IPS-NIHi11 (cell line): ENCODE measurements around the gene PRPF8.
"Not testable (repeated sequence)": the region's sequence is repeated elsewhere in the genome, so short reads cannot be mapped to it uniquely, and the experiment has no call there.

Experiments
- DNase-seq: peaks from one replicate; pipeline ENCODE4 v3.0.0; 2012; ENCODE audit warnings: mixed read lengths, low spot score

Gene PRPF8

GRCh38 chr17:1684378-1685189 lies at the start of gene PRPF8:
PRPF8 (minus strand) TSS chr17:1684867; CDS start chr17:1684571, 296 bp downstream.
- peak; percentile 99 for DNase-seq

DNA sequence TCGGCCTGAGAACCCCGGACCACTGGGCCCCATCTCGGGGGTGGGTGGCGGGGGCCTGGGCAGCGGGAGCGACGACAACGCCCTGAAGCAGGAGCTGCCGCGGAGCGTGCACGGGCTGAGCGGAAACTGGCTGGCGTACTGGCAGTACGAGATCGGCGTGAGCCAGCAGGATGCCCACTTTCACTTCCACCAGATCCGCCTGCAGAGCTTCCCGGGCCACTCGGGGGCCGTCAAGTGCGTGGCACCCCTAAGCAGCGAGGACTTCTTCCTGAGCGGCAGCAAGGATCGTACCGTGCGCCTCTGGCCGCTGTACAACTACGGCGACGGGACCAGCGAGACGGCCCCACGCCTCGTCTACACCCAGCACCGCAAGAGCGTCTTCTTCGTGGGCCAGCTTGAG lies 49.1 kb upstream of the PRPF8 start:
- peak; percentile 10 for DNase-seq

GRCh38 chr17:1732833-1733321 lies 48.2 kb upstream of the PRPF8 start:
- no peak for DNase-seq

DNA sequence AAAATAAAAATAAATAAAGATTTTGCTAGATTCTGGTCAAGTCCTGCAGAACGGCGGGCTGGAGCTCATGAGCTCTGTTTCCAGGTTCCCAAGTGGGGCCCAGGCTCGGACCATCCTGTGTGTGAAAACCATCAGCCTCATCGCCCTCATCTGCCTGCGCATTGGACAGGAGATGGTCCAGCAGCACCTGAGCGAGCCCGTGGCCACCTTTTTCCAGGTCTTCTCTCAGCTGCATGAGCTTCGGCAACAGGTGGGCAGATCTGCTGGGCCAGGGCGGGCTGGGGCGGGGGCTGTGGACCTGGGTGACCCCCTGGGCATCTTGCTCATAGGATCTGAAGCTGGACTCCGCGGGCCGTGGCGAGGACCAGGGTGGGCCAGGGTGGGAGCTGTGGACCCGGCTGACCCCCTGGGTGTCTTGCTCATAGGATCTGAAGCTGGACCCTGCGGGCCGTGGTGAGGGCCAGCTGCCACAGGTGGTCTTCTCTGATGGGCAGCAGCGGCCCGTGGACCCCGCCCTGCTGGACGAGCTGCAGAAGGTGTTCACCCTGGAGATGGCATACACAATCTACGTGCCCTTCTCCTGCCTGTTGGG lies 47.7 kb upstream of the PRPF8 start:
- DNase-seq, result peak; percentile 10

DNA sequence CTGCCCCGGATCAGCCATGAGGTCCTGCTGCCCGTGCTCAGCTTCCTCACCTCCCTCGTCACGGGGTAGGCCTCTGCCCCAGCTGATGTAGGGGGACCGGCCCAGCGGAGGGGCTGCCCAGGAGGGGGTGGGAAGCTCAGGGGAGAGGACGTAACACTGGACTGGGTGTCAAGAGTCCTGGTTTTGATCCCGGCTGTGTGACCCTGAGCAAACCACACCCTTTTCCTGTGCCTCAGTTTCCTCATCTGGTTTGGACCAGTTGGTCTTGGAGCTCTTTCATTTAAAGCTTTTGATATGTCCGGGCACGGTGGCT lies 46.5 kb upstream of the PRPF8 start:
- no peak for DNase-seq

GRCh38 chr17:1730326-1731193 lies 45.9 kb upstream of the PRPF8 start:
- DNase-seq, result peak; percentile 14

DNA sequence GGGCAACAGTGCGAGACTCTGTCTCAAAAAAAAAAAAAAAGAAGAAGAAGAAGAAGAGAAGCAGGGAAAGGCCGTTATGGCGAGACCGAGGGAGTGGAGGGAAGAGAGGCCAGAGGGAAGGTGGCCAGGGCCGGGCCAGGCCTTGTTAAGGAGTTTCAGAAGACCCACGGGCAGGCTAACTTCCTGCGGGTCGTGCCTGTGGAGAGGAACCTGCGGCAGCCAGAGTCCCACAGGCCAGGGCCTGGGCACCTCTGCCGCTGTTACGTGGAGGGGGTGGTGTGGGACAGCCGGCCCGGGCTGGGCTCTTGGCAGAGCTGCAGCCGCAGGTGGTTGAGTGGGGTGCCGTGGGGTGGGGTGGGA lies 45.3 kb upstream of the PRPF8 start:
- DNase-seq, result no peak

DNA sequence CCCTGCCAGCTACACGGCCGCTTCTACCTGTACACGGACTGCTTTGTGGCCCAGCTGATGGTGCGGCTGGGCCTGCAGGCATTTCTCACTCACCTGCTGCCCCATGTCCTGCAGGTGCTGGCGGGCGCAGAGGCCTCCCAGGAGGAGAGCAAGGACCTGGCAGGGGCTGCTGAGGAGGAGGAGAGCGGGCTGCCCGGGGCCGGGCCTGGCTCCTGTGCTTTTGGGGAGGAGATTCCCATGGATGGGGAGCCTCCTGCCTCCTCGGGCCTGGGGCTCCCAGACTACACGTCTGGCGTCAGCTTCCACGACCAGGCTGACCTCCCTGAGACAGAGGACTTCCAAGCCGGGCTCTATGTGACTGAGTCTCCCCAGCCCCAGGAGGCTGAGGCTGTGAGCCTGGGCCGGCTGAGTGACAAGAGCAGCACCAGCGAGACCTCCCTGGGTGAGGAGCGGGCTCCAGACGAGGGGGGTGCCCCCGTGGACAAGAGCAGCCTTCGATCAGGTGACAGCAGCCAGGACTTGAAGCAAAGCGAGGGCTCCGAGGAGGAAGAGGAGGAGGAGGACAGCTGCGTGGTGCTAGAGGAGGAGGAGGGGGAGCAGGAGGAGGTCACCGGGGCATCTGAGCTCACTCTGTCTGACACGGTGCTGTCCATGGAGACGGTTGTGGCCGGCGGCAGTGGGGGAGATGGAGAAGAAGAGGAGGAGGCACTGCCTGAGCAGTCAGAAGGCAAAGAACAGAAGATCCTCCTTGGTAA lies 43.4 kb upstream of the PRPF8 start:
- DNase-seq, result no peak

DNA sequence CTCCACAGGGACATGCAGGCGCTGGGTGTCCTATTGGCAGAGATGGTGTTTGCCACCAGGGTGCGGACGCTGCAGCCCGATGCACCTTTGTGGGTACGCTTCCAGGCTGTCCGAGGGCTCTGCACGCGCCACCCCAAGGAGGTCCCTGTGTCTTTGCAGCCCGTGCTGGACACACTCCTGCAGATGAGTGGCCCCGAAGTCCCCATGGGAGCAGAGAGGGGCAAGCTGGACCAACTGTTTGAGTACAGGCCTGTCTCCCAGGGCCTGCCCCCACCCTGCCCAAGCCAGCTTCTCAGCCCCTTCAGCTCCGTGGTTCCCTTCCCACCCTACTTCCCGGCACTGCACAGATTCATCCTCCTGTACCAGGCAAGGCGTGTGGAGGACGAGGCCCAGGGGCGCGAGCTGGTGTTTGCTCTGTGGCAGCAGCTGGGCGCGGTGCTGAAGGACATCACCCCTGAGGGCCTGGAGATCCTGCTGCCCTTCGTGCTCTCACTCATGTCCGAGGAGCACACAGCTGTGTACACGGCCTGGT lies 42.7 kb upstream of the PRPF8 start:
- no peak for DNase-seq

DNA sequence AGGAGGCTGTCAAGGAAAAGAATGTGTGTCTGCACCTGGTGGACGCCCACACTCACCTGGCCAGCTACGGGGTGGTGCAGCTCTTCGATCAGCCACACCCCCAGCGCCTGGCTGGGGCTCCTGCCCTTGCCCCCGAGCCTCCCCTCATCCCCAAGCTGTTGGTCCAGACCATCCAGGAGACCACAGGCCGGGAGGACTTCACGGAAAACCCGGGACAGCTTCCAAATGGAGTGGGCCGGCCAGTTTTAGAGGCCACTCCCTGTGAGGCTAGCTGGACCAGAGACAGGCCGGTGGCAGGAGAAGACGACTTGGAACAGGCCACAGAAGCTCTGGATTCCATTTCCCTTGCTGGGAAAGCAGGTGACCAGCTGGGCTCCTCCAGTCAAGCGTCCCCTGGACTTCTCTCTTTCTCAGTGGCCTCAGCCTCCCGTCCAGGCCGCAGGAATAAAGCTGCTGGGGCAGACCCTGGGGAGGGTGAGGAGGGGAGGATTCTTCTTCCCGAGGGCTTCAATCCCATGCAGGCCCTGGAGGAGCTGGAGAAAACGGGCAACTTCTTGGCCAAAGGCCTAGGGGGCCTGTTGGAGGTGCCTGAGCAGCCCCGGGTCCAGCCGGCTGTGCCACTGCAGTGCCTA lies 42.1 kb upstream of the PRPF8 start:
- DNase-seq, result no peak

GRCh38 chr17:1725642-1726511 lies 41.2 kb upstream of the PRPF8 start:
- no peak for DNase-seq

DNA sequence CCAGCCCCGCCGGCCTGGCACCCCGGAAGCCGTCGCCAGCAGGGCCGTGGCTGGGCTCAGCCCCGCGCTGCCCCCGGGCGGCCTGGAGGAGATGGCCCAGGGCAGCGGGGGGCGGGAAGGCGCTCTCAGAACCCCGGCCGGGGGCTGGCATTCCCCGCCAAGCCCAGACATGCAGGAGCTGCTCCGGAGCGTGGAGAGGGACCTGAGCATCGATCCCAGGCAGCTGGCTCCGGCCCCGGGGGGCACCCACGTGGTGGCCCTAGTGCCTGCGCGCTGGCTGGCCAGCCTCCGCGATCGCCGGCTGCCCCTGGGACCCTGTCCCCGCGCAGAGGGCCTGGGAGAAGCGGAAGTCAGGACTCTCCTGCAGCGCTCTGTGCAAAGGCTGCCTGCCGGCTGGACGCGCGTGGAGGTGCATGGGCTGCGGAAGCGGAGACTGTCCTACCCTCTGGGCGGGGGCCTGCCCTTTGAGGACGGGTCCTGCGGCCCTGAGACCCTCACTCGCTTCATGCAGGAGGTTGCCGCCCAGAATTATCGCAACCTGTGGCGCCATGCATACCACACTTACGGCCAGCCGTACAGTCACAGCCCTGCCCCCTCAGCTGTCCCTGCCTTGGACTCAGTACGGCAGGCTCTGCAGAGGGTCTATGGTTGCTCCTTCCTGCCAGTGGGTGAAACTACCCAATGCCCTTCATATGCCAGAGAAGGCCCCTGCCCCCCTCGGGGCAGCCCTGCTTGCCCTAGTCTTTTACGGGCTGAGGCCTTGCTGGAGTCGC lies 40.4 kb upstream of the PRPF8 start:
- DNase-seq, result peak; percentile 70

DNA sequence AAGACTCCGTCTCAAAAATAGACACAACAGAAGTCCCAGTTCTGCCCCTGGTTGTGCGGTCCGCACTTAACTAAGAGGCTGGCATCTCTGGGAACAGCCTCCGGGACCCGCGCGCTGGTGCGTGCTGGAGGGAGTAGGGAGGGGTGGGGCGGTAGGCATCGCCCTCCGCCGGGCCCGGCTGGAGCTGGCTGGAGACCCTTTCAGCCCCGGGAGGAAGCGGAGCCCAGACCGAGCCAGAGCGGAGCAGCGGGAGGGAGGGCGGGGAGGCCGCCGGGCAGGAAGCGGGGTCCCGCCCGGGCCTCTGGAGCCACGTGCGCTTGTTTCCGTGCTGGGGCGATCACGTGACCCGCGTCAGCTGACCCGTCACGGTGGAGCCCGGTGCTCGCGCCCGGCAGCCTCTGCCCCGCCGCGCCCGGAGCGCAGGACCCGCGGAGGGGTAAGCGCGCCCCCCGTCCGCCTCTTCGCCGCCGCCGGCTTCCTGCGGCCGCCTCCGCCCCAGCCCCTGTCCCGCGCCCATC lies 39.7 kb upstream of the PRPF8 start, which contains the start of gene WDR81:
Gene WDR81 (plus strand): TSS at position 354 of the 518 bp plus-strand sequence. CDS start 256 bp downstream, outside the sequence.
- peak; percentile 98 for DNase-seq

DNA sequence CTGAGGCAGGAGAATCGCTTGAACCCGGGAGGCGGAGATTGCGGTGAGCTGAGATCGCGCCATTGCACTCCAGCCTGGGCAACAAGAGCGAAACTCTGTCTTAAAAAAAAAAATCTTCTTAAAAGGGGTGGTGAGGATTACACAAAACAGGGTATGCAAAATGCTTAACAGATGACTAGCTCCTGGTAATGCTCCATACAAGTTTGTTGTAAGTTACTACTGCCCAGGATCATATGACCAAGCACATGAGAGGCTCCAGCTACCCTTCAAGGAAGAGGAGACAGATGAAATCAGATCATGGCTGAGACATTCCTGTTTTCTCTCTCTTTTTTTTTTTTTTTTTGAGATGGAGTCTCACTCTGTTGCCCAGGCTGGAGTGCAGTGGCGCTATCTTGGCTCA lies 37.4 kb upstream of the PRPF8 start:
- DNase-seq, result not testable (repeated sequence)

- peak; percentile 29 for DNase-seq
These were observed 36.3 kb upstream of the PRPF8 start for GRCh38 chr17:1720856-1721386.

DNA sequence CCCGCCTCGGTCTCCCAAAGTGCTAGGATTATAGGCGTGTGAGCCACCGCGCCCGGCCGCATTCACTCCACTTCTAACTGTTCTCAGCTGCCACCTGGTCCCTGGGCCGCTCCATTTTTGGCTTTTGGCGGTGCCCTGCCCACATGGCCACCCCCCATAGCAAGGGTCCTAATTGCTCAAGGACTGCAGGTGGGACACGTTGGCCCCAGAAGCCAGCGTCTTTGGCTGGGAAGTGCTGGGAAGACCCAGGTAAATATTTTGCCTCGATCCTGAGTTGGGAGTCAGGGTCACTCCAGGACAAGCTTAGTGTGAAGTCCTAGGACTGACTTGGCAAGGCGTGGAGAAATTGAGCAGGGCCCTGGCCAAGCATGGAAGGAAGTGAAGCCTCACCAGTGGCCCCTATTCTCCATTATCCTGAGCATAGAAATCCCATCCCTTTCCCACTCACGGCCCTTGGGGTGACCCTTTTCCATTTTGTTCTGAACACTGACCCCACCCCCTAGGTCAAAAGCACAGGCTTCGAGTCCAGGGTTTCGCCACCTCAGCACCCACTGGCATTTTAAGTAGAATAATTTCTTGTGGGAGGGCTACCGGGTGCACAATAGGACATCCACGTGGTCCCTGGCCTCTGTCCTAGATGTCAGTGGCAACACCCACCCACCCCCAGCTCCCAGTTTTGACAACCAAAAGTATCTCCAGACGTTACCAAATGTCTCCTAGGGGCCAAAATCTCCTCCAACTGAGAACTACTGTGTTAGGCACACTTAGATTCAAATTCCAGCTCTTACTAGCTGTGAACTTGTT lies 33.9 kb upstream of the PRPF8 start:
- no peak for DNase-seq

DNA sequence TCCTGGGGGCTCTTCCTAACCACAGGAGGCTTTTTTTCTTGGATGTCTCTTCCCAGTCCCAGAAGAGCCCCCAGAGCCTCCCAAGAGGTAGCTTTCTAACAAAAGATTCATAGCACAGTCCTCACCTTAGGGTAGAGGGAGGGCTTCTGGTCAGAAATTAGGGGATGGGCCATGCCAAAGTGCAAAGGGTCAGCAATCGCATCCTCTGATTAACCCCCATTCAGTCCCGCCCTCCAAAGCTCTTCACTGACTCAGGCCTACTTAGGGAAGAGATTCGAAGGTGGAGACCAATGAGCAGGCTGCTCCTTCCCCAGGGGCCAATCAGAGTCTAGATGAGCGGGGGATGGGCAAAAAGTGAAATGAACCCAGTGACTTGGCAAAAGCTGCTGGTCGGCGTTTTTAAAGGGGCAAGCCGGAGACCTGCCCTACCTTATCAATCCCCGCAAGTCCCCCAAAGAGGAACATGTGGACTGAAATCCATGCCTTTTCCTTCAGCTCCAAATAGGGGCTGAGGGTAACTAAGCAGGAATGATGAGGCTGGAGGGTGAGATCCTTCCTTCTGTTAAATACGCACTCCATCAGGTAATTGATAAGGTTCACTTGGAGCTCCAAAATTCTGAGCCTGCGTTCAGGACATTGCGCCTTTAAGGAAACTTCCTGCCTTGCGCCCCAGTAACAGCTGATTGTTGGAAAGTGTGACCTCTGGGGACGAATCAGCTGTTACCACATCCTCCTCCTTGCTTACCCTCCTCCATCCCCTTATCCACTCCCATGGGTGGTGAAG lies 32.4 kb upstream of the PRPF8 start:
- peak; percentile 88 for DNase-seq
